Tibial nerve (tissue), 4 donors: ENCODE results near the gene EFNB1. TPM values are rescaled to one million over a fixed set of nuclear protein-coding genes. Genes with fewer than 3 reads are reported as not detected.

ENCODE experiments used
- DNase-seq, 2 donors: peaks; one replicate each; pipeline ENCODE4 v3.0.0-alpha.2; 2019; ENCODE audit warnings: low spot score in 2 of 2
- H3K27ac ChIP-seq, 4 donors: fragments of 200-600 bp; sonication (generic) in 3 of 4; one replicate each; pipeline ENCODE4 v1.5.1; 2017 to 2019; ENCODE audit warnings: mild to moderate bottlenecking in 1 of 4
- H3K27me3 ChIP-seq, 2 donors: fragments of 200-600 bp; sonication (generic) in 1 of 2; one replicate each; pipeline versions ENCODE4 v1.5.1 to v1.6.0; 2017 to 2019
- H3K36me3 ChIP-seq, 3 donors: fragments of 200-600 bp; sonication (generic); one replicate each; pipeline ENCODE4 v1.5.1; 2018 to 2019
- H3K4me1 ChIP-seq, 4 donors: fragments of 200-600 bp; sonication (generic) in 3 of 4; one replicate each; pipeline ENCODE4 v1.5.1; 2017 to 2019
- H3K4me3 ChIP-seq, 4 donors: fragments of 200-600 bp; sonication (generic) in 3 of 4; one replicate each; pipeline ENCODE4 v1.5.1; 2017 to 2019; ENCODE audit warnings: mild to moderate bottlenecking in 1 of 4, moderate library complexity in 1 of 4
- H3K9me3 ChIP-seq, 4 donors: fragments of 200-600 bp; sonication (generic) in 3 of 4; one replicate each; pipeline ENCODE4 v1.5.1; 2017 to 2019
- CTCF ChIP-seq, 5 experiments: fragments of 200-600 bp in 3 of 5; fragments of 450-650 bp in 2 of 5; sonication (generic) in 3 of 5; IDR thresholded peaks; one replicate each; pipeline ENCODE4 v1.5.1; 2016 to 2019; ENCODE audit warnings: antibody characterized with exemption in 5 of 5, mild to moderate bottlenecking in 3 of 5, moderate library complexity in 2 of 5
- EP300 ChIP-seq, 2 donors: sonication (generic); formaldehyde crosslinking; IDR thresholded peaks; one replicate each; pipeline ENCODE4 v1.6.1; 2017; ENCODE audit warnings: antibody characterized with exemption in 2 of 2, mild to moderate bottlenecking in 1 of 2
- POLR2A ChIP-seq, 2 donors: fragments of 450-650 bp; IDR thresholded peaks; one replicate each; pipeline ENCODE4 v1.6.1; 2017; ENCODE audit warnings: antibody characterized with exemption in 2 of 2, mild to moderate bottlenecking in 2 of 2, moderate library complexity in 2 of 2
- WGBS, 2 donors: methylation state at CpG; one replicate each; pipeline ENCODE4 v1.1.5; 2018; 5-methylcytosine and 5-hydroxymethylcytosine counted together
- total RNA-seq, 4 donors: library from RNA; depleted of rRNA; stranded (reverse); fragments of >200 nt; gene quantifications; one replicate each; pipeline ENCODE4 v1.1.0, GENCODE V29; 2016

Gene EFNB1
- total RNA-seq, 4 donors from 2014 or later = 74.4 to 127 (median 106) TPM

- no peak for TF ChIP-seq CTCF (IDR thresholded peaks at IDR 0.05)
- no peak for TF ChIP-seq POLR2A (IDR thresholded peaks at IDR 0.05)
- no peak for TF ChIP-seq EP300 (IDR thresholded peaks at IDR 0.05)
- WGBS, 2 donors = 100% methylated on average over 1 of the region's 1 CpG; no CpG with 5 or more reads in 1 of the 2 donors
- peaks cover 0 to 6% of the 10 kb centered on the region in 2 donors for H3K27me3 ChIP-seq
Measured at GRCh38 chrX:68843992-68844391, 15.2 kb downstream of the EFNB1 start.

GRCh38 chrX:68844581-68844980 lies 15.8 kb downstream of the EFNB1 start:
- Histone ChIP-seq H3K4me3 (no peak overlapping the region), H3K36me3 (peaks cover 0 to 17% (median 0%) of the 10 kb centered on the region in 3 donors), H3K27ac (no peak overlapping the region), H3K27me3 (peaks cover 0 to 3% of the 10 kb centered on the region in 2 donors), H3K4me1 (peaks cover 0 to 37% (median 0%) of the 10 kb centered on the region in 4 donors), H3K9me3 (no peaks in the 10 kb centered on the region)
- TF ChIP-seq EP300 (IDR thresholded peaks at IDR 0.05) = no peak
- TF ChIP-seq POLR2A (IDR thresholded peaks at IDR 0.05) = no peak
- no peak for TF ChIP-seq CTCF (IDR thresholded peaks at IDR 0.05)
- 69 to 77% methylated on average over 5 of the region's 5 CpGs for WGBS, 2 donors
- no peak for DNase-seq

More at GRCh38 chrX:68843992-68844391, 15.2 kb downstream of the EFNB1 start:
- no peaks in the 10 kb centered on the region for H3K9me3 ChIP-seq
- DNase-seq = no peak
- no peak overlapping the region for H3K4me3 ChIP-seq
- H3K27ac ChIP-seq = no peak overlapping the region
- H3K36me3 ChIP-seq = peaks cover 0 to 17% (median 0%) of the 10 kb centered on the region in 3 donors
- H3K4me1 ChIP-seq = peaks cover 0 to 40% (median 0%) of the 10 kb centered on the region in 4 donors

- peaks cover 0 to 3% of the 10 kb centered on the region in 2 donors for H3K27me3 ChIP-seq
- H3K4me1 ChIP-seq = peaks cover 0 to 27% (median 0%) of the 10 kb centered on the region in 4 donors
- H3K9me3 ChIP-seq = no peaks in the 10 kb centered on the region
- no peak for DNase-seq
- H3K36me3 ChIP-seq = no peaks in the 10 kb centered on the region
- H3K27ac ChIP-seq = no peak overlapping the region
- no peak overlapping the region for H3K4me3 ChIP-seq
- no peak for TF ChIP-seq CTCF (IDR thresholded peaks at IDR 0.05)
- TF ChIP-seq POLR2A (IDR thresholded peaks at IDR 0.05) = no peak
- TF ChIP-seq EP300 (IDR thresholded peaks at IDR 0.05) = no peak
- 40 to 47% methylated on average over 1 to 3 of the region's 6 CpGs for WGBS, 2 donors
Measured at GRCh38 chrX:68846536-68846935, 17.7 kb downstream of the EFNB1 start.

GRCh38 chrX:68847172-68847571 lies 18.4 kb downstream of the EFNB1 start:
- Histone ChIP-seq H3K36me3 (no peaks in the 10 kb centered on the region), H3K4me1 (peaks cover 0 to 23% (median 0%) of the 10 kb centered on the region in 4 donors), H3K4me3 (no peak overlapping the region), H3K27me3 (peaks cover 0 to 3% of the 10 kb centered on the region in 2 donors), H3K27ac (no peak overlapping the region), H3K9me3 (no peaks in the 10 kb centered on the region)
- DNase-seq = no peak
- TF ChIP-seq EP300 (IDR thresholded peaks at IDR 0.05) = no peak
- no peak for TF ChIP-seq POLR2A (IDR thresholded peaks at IDR 0.05)
- no peak for TF ChIP-seq CTCF (IDR thresholded peaks at IDR 0.05)
- 70 to 71% methylated on average over 2 to 4 of the region's 4 CpGs for WGBS, 2 donors

GRCh38 chrX:68848189-68848940 lies 19.5 kb downstream of the EFNB1 start:
- WGBS, 2 donors = 74 to 82% methylated on average over 7 to 8 of the region's 8 CpGs
- Histone ChIP-seq H3K27me3 (peaks cover 0 to 3% of the 10 kb centered on the region in 2 donors), H3K4me3 (no peak overlapping the region), H3K36me3 (no peaks in the 10 kb centered on the region), H3K9me3 (no peaks in the 10 kb centered on the region), H3K4me1 (peaks cover 0 to 11% (median 0%) of the 10 kb centered on the region in 4 donors), H3K27ac (no peak overlapping the region)
- DNase-seq = no peak
- TF ChIP-seq EP300 (IDR thresholded peaks at IDR 0.05) (no peak), POLR2A (IDR thresholded peaks at IDR 0.05) (no peak), CTCF (IDR thresholded peaks at IDR 0.05) (no peak)
